GM18867 (cell line): ENCODE measurements around the gene DOK3.

Experiments
- ATAC-seq: cut with Tn5 transposase; IDR thresholded peaks from one replicate; pipeline ENCODE4 v1.9.1; 2021; ENCODE audit warnings: mild to moderate bottlenecking, moderate library complexity; ENCODE audit not compliant: unreplicated experiment

DOK3 gene

GRCh38 chr5:177509381-177509951, at the start of gene DOK3:
Gene DOK3 (minus strand): TSS chr5:177509826. CDS start chr5:177509540, 286 bp downstream.
- peak; percentile 28 for ATAC-seq

GRCh38 chr5:177557796-177558195, 48.2 kb upstream of the DOK3 start:
- no peak for ATAC-seq

- ATAC-seq: no peak
Measured at GRCh38 chr5:177557041-177557647, 47.5 kb upstream of the DOK3 start.

GRCh38 chr5:177555665-177556064, 46.0 kb upstream of the DOK3 start:
- no peak for ATAC-seq

GRCh38 chr5:177555228-177555627, 45.6 kb upstream of the DOK3 start:
- no peak for ATAC-seq

GRCh38 chr5:177554474-177555111, 45.0 kb upstream of the DOK3 start, which contains the start of gene FAM193B:
Gene FAM193B (minus strand): TSS chr5:177554563. CDS start chr5:177554458, 105 bp downstream.
- ATAC-seq: peak; percentile 83

- ATAC-seq: peak; percentile 35
Measured at GRCh38 chr5:177553671-177554429, 44.2 kb upstream of the DOK3 start.

GRCh38 chr5:177552839-177553455, 43.3 kb upstream of the DOK3 start:
- no peak for ATAC-seq

GRCh38 chr5:177550122-177550521, 40.5 kb upstream of the DOK3 start:
- no peak for ATAC-seq

- ATAC-seq: no peak
Measured at GRCh38 chr5:177548495-177548894, 38.9 kb upstream of the DOK3 start.

- no peak for ATAC-seq
Measured at GRCh38 chr5:177547736-177548135, 38.1 kb upstream of the DOK3 start.

- ATAC-seq: no peak
Measured at GRCh38 chr5:177546258-177546741, 36.7 kb upstream of the DOK3 start.

GRCh38 chr5:177545487-177546257, 36.0 kb upstream of the DOK3 start:
- no peak for ATAC-seq

- ATAC-seq: no peak
Measured at GRCh38 chr5:177542816-177543465, 33.3 kb upstream of the DOK3 start.

- no peak for ATAC-seq
Measured at GRCh38 chr5:177540438-177540837, 30.8 kb upstream of the DOK3 start.

- ATAC-seq: no peak
Measured at GRCh38 chr5:177539411-177539810, 29.8 kb upstream of the DOK3 start.

- no peak for ATAC-seq
Measured at GRCh38 chr5:177538876-177539275, 29.2 kb upstream of the DOK3 start.

GRCh38 chr5:177537389-177538361, 28.0 kb upstream of the DOK3 start:
- ATAC-seq: no peak

- no peak for ATAC-seq
Measured at GRCh38 chr5:177536386-177536785, 26.8 kb upstream of the DOK3 start.
